Osteoblast (primary cell): ENCODE measurements around the gene SLC7A8. TPM values are rescaled to one million over a fixed set of nuclear protein-coding genes. Genes with fewer than 3 reads are reported as not detected.
A peak's percentile ranks its signal among the peaks of the same experiment; 100 is the strongest.

Experiments
- DNase-seq: peaks from one replicate; pipeline ENCODE4 v3.0.0; 2011; ENCODE audit warnings: low spot score, mixed read lengths; ENCODE audit not compliant: insufficient read length; ENCODE audit errors: missing footprints
- H2AFZ ChIP-seq: 2 replicates; pipeline ENCODE4 v1.6.0; 2011; ENCODE audit warnings: mild to moderate bottlenecking, low read length
- H3K27ac ChIP-seq: 2 replicates; pipeline ENCODE4 v1.5.1; 2011; ENCODE audit warnings: mild to moderate bottlenecking, low read depth, low read length, moderate library complexity
- H3K27me3 ChIP-seq: 2 replicates; pipeline ENCODE4 v1.6.0; 2012; ENCODE audit warnings: mild to moderate bottlenecking, control low read depth, inconsistent platforms, low read length, moderate library complexity; ENCODE audit not compliant: insufficient read depth
- H3K36me3 ChIP-seq: 2 replicates; pipeline ENCODE4 v1.5.1; 2011; ENCODE audit warnings: mild to moderate bottlenecking, low read length, control low read depth, moderate library complexity; ENCODE audit not compliant: insufficient read depth
- H3K4me1 ChIP-seq: 2 replicates; pipeline ENCODE4 v1.5.1; 2011; ENCODE audit warnings: mild to moderate bottlenecking, low read length, control low read depth, moderate library complexity; ENCODE audit not compliant: insufficient read depth
- H3K4me2 ChIP-seq: 2 replicates; pipeline ENCODE4 v1.6.0; 2011; ENCODE audit warnings: mild to moderate bottlenecking, low read length; ENCODE audit not compliant: insufficient read depth
- H3K4me3 ChIP-seq: fragments of 200-600 bp; sonication (generic); 3 replicates; pipeline ENCODE4 v1.5.1; 2012; ENCODE audit warnings: mild to moderate bottlenecking, low read length, inconsistent platforms; ENCODE audit not compliant: insufficient read depth
- H3K79me2 ChIP-seq: 2 replicates; pipeline ENCODE4 v1.6.0; 2012; ENCODE audit warnings: mild to moderate bottlenecking, low read length, control low read depth, inconsistent platforms; ENCODE audit not compliant: insufficient read depth
- H3K9me3 ChIP-seq: 2 replicates; pipeline ENCODE4 v1.5.1; 2011; ENCODE audit warnings: low read depth, low read length, control low read depth
- H4K20me1 ChIP-seq: 2 replicates; pipeline ENCODE4 v1.6.0; 2012; ENCODE audit warnings: mild to moderate bottlenecking, low read length, control low read depth; ENCODE audit not compliant: insufficient read depth
- CTCF ChIP-seq: IDR thresholded peaks from 2 replicates; pipeline ENCODE4 v1.5.1; 2011; ENCODE audit warnings: mild to moderate bottlenecking, low read depth, low read length, moderate library complexity; ENCODE audit errors: extremely low read depth
- total RNA-seq: library from RNA; depleted of rRNA; stranded (reverse); fragments of >200 nt; gene quantifications from 2 replicates; pipeline ENCODE4 v1.2.3, GENCODE V29; 2012

The SLC7A8 gene
- total RNA-seq, 1 donor = 4.3 TPM

GRCh38 chr14:23162005-23162404 lies 21.5 kb downstream of the SLC7A8 start:
- H3K4me1 ChIP-seq = peaks cover 9% of the 10 kb centered on the region
- H3K9me3 ChIP-seq = no peaks in the 10 kb centered on the region
- H3K79me2 ChIP-seq = no peaks in the 10 kb centered on the region
- no peaks in the 10 kb centered on the region for H3K27me3 ChIP-seq
- H3K27ac ChIP-seq = no peak overlapping the region
- no peak overlapping the region for H3K4me3 ChIP-seq
- H3K4me2 ChIP-seq = no peak overlapping the region
- no peak for DNase-seq
- no peaks in the 10 kb centered on the region for H4K20me1 ChIP-seq
- TF ChIP-seq CTCF = no peak
- no peak overlapping the region for H2AFZ ChIP-seq
- H3K36me3 ChIP-seq = no peaks in the 10 kb centered on the region

GRCh38 chr14:23160924-23161522 lies 22.4 kb downstream of the SLC7A8 start:
- peak; percentile 87 for DNase-seq

GRCh38 chr14:23159532-23159931 lies 23.9 kb downstream of the SLC7A8 start:
- Histone ChIP-seq H4K20me1 (no peaks in the 10 kb centered on the region), H3K36me3 (no peaks in the 10 kb centered on the region), H3K9me3 (no peaks in the 10 kb centered on the region), H3K4me2 (no peak overlapping the region), H3K27me3 (no peaks in the 10 kb centered on the region), H3K4me3 (no peak overlapping the region), H3K79me2 (no peaks in the 10 kb centered on the region), H3K4me1 (peaks cover 20% of the 10 kb centered on the region), H3K27ac (no peak overlapping the region), H2AFZ (no peak overlapping the region)
- TF ChIP-seq CTCF = no peak
- no peak for DNase-seq

More at GRCh38 chr14:23160924-23161522, 22.4 kb downstream of the SLC7A8 start:
- peak overlapping the region; percentile 36 for H2AFZ ChIP-seq
- peaks cover 9% of the 10 kb centered on the region for H3K4me1 ChIP-seq
- H3K36me3 ChIP-seq = no peaks in the 10 kb centered on the region
- no peak for TF ChIP-seq CTCF
- peak overlapping the region; percentile 31 for H3K27ac ChIP-seq
- peak overlapping the region; percentile 9 for H3K4me3 ChIP-seq
- H3K79me2 ChIP-seq = no peaks in the 10 kb centered on the region
- no peaks in the 10 kb centered on the region for H3K27me3 ChIP-seq
- H3K4me2 ChIP-seq = peak overlapping the region; percentile 56
- H4K20me1 ChIP-seq = no peaks in the 10 kb centered on the region
- no peaks in the 10 kb centered on the region for H3K9me3 ChIP-seq

GRCh38 chr14:23158779-23159178 lies 24.7 kb downstream of the SLC7A8 start:
- Histone ChIP-seq H3K36me3 (no peaks in the 10 kb centered on the region), H3K4me2 (no peak overlapping the region), H3K79me2 (no peaks in the 10 kb centered on the region), H2AFZ (no peak overlapping the region), H4K20me1 (no peaks in the 10 kb centered on the region), H3K4me3 (no peak overlapping the region), H3K27ac (no peak overlapping the region), H3K9me3 (no peaks in the 10 kb centered on the region), H3K27me3 (no peaks in the 10 kb centered on the region), H3K4me1 (peaks cover 27% of the 10 kb centered on the region)
- DNase-seq = no peak
- no peak for TF ChIP-seq CTCF
